Spinal cord (tissue), 10 donors: Measurements from ENCODE around the gene C8G. TPM values are rescaled to one million over a fixed set of nuclear protein-coding genes. Genes with fewer than 3 reads are reported as not detected.

Experiments used
- DNase-seq, 6 donors: peaks; one replicate each; pipeline versions ENCODE4 v3.0.0 to v3.0.0-alpha.2; 2013 to 2015; ENCODE audit warnings: low spot score in 6 of 6, low read depth in 4 of 6
- H3K27ac ChIP-seq: one replicate; pipeline ENCODE4 v1.5.1; 2013; ENCODE audit warnings: low read depth, low read length, control low read depth
- H3K27me3 ChIP-seq: one replicate; pipeline ENCODE4 v1.6.1; 2013; ENCODE audit warnings: low read length; ENCODE audit not compliant: control insufficient read depth, insufficient read depth
- H3K36me3 ChIP-seq: one replicate; pipeline ENCODE4 v1.6.1; 2013; ENCODE audit warnings: low read length; ENCODE audit not compliant: control insufficient read depth, insufficient read depth
- H3K4me1 ChIP-seq: one replicate; pipeline ENCODE4 v1.6.1; 2013; ENCODE audit warnings: low read length; ENCODE audit not compliant: control insufficient read depth, insufficient read depth
- H3K4me3 ChIP-seq: one replicate; pipeline ENCODE4 v1.5.1; 2013; ENCODE audit warnings: low read depth, low read length, control low read depth
- H3K9me3 ChIP-seq: one replicate; pipeline ENCODE4 v1.6.1; 2013; ENCODE audit warnings: low read length; ENCODE audit not compliant: control insufficient read depth, insufficient read depth
- WGBS: methylation state at CpG from one replicate; pipeline ENCODE4 v1.1.5; 2013; ENCODE audit warnings: missing lambda C conversion rate; ENCODE audit not compliant: insufficient coverage; 5-methylcytosine and 5-hydroxymethylcytosine counted together
- polyA plus RNA-seq, 2 donors: library from polyadenylated mRNA; unstranded; fragments of 120-200 nt; gene quantifications; one replicate each; pipeline ENCODE4 v1.2.1, GENCODE V29; 2013; ENCODE audit not compliant: insufficient read length in 2 of 2
- total RNA-seq, 2 donors: library from RNA; depleted of rRNA in 1 of 2; stranded (reverse); fragments of 120-200 nt in 1 of 2; fragments of >200 nt in 1 of 2; gene quantifications; one replicate each; pipeline versions ENCODE4 v1.2.3 to v1.2.4, GENCODE V29; 2013 to 2014
- donor health status: healthy.

C8G gene
- total and polyA plus RNA-seq, 4 donors = 1.3 to 1.7 (median 1.6) TPM; not detected in 1

GRCh38 chr9:136988872-136989271 is 43.8 kb downstream of the C8G start:
- 93% methylated on average over 4 of the region's 4 CpGs for WGBS
- no peak overlapping the region for H3K27ac ChIP-seq
- peaks cover 10% of the 10 kb centered on the region for H3K36me3 ChIP-seq
- H3K9me3 ChIP-seq = no peaks in the 10 kb centered on the region
- peaks cover 32% of the 10 kb centered on the region for H3K27me3 ChIP-seq
- no peak for DNase-seq
- H3K4me3 ChIP-seq = no peak overlapping the region
- H3K4me1 ChIP-seq = peaks cover 34% of the 10 kb centered on the region

- 64% methylated on average over 8 of the region's 10 CpGs for WGBS
- peaks cover 19% of the 10 kb centered on the region for H3K27me3 ChIP-seq
- no peak overlapping the region for H3K4me3 ChIP-seq
- no peak overlapping the region for H3K27ac ChIP-seq
- H3K4me1 ChIP-seq = peaks cover 30% of the 10 kb centered on the region
- DNase-seq = no peak
- peaks cover 24% of the 10 kb centered on the region for H3K36me3 ChIP-seq
- H3K9me3 ChIP-seq = no peaks in the 10 kb centered on the region
Measured at GRCh38 chr9:136990242-136990911, 45.3 kb downstream of the C8G start.

- Histone ChIP-seq H3K36me3 (peaks cover 36% of the 10 kb centered on the region), H3K4me1 (peaks cover 45% of the 10 kb centered on the region), H3K27me3 (peaks cover 14% of the 10 kb centered on the region), H3K27ac (no peak within 1 kb of the TSS), H3K4me3 (peak within 1 kb of the TSS; percentile 65), H3K9me3 (no peaks in the 10 kb centered on the region)
- WGBS = under 1% methylated on average over 75 of the region's 92 CpGs
- DNase-seq = peak in 5 of 6 donors; percentile 73 to 97 (median 79)
Measured at GRCh38 chr9:136991993-136992818, 47.2 kb downstream of the C8G start, which contains the start of gene PAXX. TSS of gene PAXX (plus strand) at chr9:136992422. CDS start at chr9:136992444, 22 bp downstream.

GRCh38 chr9:136992819-136993369 is 47.9 kb downstream of the C8G start:
- H3K4me1 ChIP-seq = peaks cover 52% of the 10 kb centered on the region
- peaks cover 36% of the 10 kb centered on the region for H3K36me3 ChIP-seq
- no peaks in the 10 kb centered on the region for H3K9me3 ChIP-seq
- H3K27ac ChIP-seq = no peak overlapping the region
- DNase-seq = no peak
- WGBS = 33% methylated on average over 18 of the region's 18 CpGs
- H3K4me3 ChIP-seq = peak overlapping the region; percentile 65
- peaks cover 17% of the 10 kb centered on the region for H3K27me3 ChIP-seq

- Histone ChIP-seq H3K4me3 (no peak overlapping the region), H3K27ac (no peak overlapping the region), H3K36me3 (peaks cover 36% of the 10 kb centered on the region), H3K9me3 (no peaks in the 10 kb centered on the region), H3K27me3 (peaks cover 17% of the 10 kb centered on the region), H3K4me1 (peaks cover 53% of the 10 kb centered on the region)
- 55% methylated on average over 53 of the region's 54 CpGs for WGBS
- no peak for DNase-seq
Measured at GRCh38 chr9:136994180-136994887, 49.3 kb downstream of the C8G start.

- H3K27me3 ChIP-seq = peaks cover 17% of the 10 kb centered on the region
- no peak overlapping the region for H3K4me3 ChIP-seq
- H3K9me3 ChIP-seq = no peaks in the 10 kb centered on the region
- H3K36me3 ChIP-seq = peaks cover 36% of the 10 kb centered on the region
- H3K4me1 ChIP-seq = peaks cover 53% of the 10 kb centered on the region
- 35% methylated on average over 40 of the region's 40 CpGs for WGBS
- H3K27ac ChIP-seq = no peak overlapping the region
- DNase-seq = no peak
Measured at GRCh38 chr9:136994888-136995230, 49.8 kb downstream of the C8G start.

GRCh38 chr9:136995362-136995761 is 50.3 kb downstream of the C8G start:
- Histone ChIP-seq H3K36me3 (peaks cover 36% of the 10 kb centered on the region), H3K9me3 (no peaks in the 10 kb centered on the region), H3K27me3 (peaks cover 17% of the 10 kb centered on the region), H3K4me1 (peaks cover 53% of the 10 kb centered on the region), H3K4me3 (no peak overlapping the region), H3K27ac (no peak overlapping the region)
- WGBS = 30% methylated on average over 27 of the region's 30 CpGs
- DNase-seq = no peak

- H3K36me3 ChIP-seq = peaks cover 36% of the 10 kb centered on the region
- H3K4me1 ChIP-seq = peaks cover 53% of the 10 kb centered on the region
- DNase-seq = peak in 1 of 6 donors; percentile 79
- no peak overlapping the region for H3K4me3 ChIP-seq
- H3K27me3 ChIP-seq = peaks cover 17% of the 10 kb centered on the region
- H3K9me3 ChIP-seq = no peaks in the 10 kb centered on the region
- peak overlapping the region; percentile 8 for H3K27ac ChIP-seq
- WGBS = 30% methylated on average over 12 of the region's 12 CpGs
Measured at GRCh38 chr9:136995772-136996311, 50.8 kb downstream of the C8G start.
